A673 (cell line): Measurements from ENCODE around the gene RORB.

Experiments used
- EZH2 ChIP-seq: fragments of 200-600 bp; sonication (generic); IDR thresholded peaks from 2 replicates; pipeline ENCODE4 v1.6.1; 2017; ENCODE audit warnings: borderline replicate concordance, low read depth, mild to moderate bottlenecking, mixed read lengths, antibody characterized with exemption, low read length; ENCODE audit not compliant: poor library complexity, severe bottlenecking
- TF ChIP-seq, protein P1 (sequence below): fragments of 300-800, 200-600 bp; sonication (generic); conservative IDR thresholded peaks from 2 replicates; pipeline ENCODE4 v1.5.1; 2017; ENCODE audit warnings: low read depth, mild to moderate bottlenecking, antibody characterized with exemption, low read length, moderate library complexity, mixed read lengths

DNA sequence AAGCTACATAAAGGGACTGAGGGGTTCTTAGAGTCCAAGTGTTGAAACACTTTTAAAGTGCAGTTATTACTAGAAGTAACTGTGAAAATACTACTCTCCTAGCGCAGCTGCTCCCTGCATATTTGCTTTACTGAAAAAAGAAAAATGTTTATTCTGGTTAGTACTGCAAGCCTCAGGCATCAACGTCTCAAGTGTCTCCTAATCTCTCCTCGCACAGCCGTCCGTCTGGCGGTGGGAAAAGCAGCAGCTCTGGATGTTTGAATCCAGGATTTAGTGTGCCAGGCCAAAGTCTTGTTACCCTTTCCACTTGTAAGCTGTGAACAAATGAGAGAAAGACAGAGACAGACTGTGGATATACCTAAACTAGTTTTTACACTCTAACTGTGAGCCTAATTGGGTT lies 31.1 kb downstream of the RORB start:
- TF ChIP-seq, protein P1, sequence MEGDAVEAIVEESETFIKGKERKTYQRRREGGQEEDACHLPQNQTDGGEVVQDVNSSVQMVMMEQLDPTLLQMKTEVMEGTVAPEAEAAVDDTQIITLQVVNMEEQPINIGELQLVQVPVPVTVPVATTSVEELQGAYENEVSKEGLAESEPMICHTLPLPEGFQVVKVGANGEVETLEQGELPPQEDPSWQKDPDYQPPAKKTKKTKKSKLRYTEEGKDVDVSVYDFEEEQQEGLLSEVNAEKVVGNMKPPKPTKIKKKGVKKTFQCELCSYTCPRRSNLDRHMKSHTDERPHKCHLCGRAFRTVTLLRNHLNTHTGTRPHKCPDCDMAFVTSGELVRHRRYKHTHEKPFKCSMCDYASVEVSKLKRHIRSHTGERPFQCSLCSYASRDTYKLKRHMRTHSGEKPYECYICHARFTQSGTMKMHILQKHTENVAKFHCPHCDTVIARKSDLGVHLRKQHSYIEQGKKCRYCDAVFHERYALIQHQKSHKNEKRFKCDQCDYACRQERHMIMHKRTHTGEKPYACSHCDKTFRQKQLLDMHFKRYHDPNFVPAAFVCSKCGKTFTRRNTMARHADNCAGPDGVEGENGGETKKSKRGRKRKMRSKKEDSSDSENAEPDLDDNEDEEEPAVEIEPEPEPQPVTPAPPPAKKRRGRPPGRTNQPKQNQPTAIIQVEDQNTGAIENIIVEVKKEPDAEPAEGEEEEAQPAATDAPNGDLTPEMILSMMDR, result no peak
- no peak for TF ChIP-seq EZH2
